Effector memory CD4-positive, alpha-beta T cell (primary cell): ENCODE measurements around the gene FUCA1.

ENCODE experiments used
- DNase-seq, 3 donors: peaks; one replicate each; pipeline ENCODE4 v3.0.0-alpha.2; 2020
- H3K27ac ChIP-seq: 2 replicates; pipeline ENCODE4 v1.7.0; 2013; ENCODE audit warnings: mild to moderate bottlenecking, low read length, moderate library complexity; ENCODE audit not compliant: insufficient read depth, poor library complexity, severe bottlenecking
- H3K27me3 ChIP-seq: replicated peaks from 2 replicates; pipeline ENCODE4 v1.7.0; 2013; ENCODE audit warnings: mild to moderate bottlenecking, low read length; ENCODE audit not compliant: insufficient read depth, control insufficient read depth, poor library complexity, severe bottlenecking
- H3K36me3 ChIP-seq: 2 replicates; pipeline ENCODE4 v1.7.0; 2013; ENCODE audit warnings: mild to moderate bottlenecking, low read length, moderate library complexity; ENCODE audit not compliant: control insufficient read depth, insufficient read depth
- H3K4me1 ChIP-seq: 2 replicates; pipeline ENCODE4 v1.7.0; 2013; ENCODE audit warnings: low read length, mild to moderate bottlenecking; ENCODE audit not compliant: control insufficient read depth, insufficient read depth, poor library complexity, severe bottlenecking
- H3K4me3 ChIP-seq: 2 replicates; pipeline ENCODE4 v1.7.0; 2013; ENCODE audit warnings: low read length, low read depth, mild to moderate bottlenecking; ENCODE audit not compliant: insufficient read depth, poor library complexity, severe bottlenecking
- H3K9me3 ChIP-seq: 2 replicates; pipeline ENCODE4 v1.7.0; 2013; ENCODE audit warnings: mild to moderate bottlenecking, low read length, moderate library complexity; ENCODE audit not compliant: control insufficient read depth

FUCA1 gene

GRCh38 chr1:23799255-23799569 is 68.9 kb downstream of the FUCA1 start:
- Histone ChIP-seq H3K27me3 (no peaks in the 10 kb centered on the region), H3K36me3 (peaks cover 15% of the 10 kb centered on the region), H3K9me3 (no peaks in the 10 kb centered on the region), H3K27ac (peak overlapping the region; percentile 84), H3K4me1 (peaks cover 20% of the 10 kb centered on the region), H3K4me3 (peak overlapping the region; percentile 92)
- DNase-seq, result no peak

- Histone ChIP-seq H3K27ac (no peak overlapping the region), H3K9me3 (no peaks in the 10 kb centered on the region), H3K27me3 (no peaks in the 10 kb centered on the region), H3K4me1 (peaks cover 20% of the 10 kb centered on the region), H3K36me3 (peaks cover 17% of the 10 kb centered on the region), H3K4me3 (no peak overlapping the region)
- DNase-seq, result no peak
Observed at GRCh38 chr1:23798662-23799142, 69.4 kb downstream of the FUCA1 start.

GRCh38 chr1:23797478-23798448 is 70.3 kb downstream of the FUCA1 start:
- Histone ChIP-seq H3K9me3 (no peaks in the 10 kb centered on the region), H3K4me1 (peaks cover 20% of the 10 kb centered on the region), H3K27me3 (no peaks in the 10 kb centered on the region), H3K4me3 (no peak overlapping the region), H3K36me3 (peaks cover 21% of the 10 kb centered on the region), H3K27ac (no peak overlapping the region)
- no peak for DNase-seq

GRCh38 chr1:23796466-23797271 is 71.4 kb downstream of the FUCA1 start:
- no peak for DNase-seq
- peaks cover 21% of the 10 kb centered on the region for H3K36me3 ChIP-seq
- no peak overlapping the region for H3K27ac ChIP-seq
- peaks cover 28% of the 10 kb centered on the region for H3K4me1 ChIP-seq
- H3K9me3 ChIP-seq, result no peaks in the 10 kb centered on the region
- H3K4me3 ChIP-seq, result no peak overlapping the region
- H3K27me3 ChIP-seq, result no peaks in the 10 kb centered on the region

GRCh38 chr1:23795676-23796465 is 72.2 kb downstream of the FUCA1 start:
- DNase-seq, result no peak
- H3K36me3 ChIP-seq, result peaks cover 21% of the 10 kb centered on the region
- H3K4me1 ChIP-seq, result peaks cover 23% of the 10 kb centered on the region
- no peaks in the 10 kb centered on the region for H3K9me3 ChIP-seq
- no peak overlapping the region for H3K4me3 ChIP-seq
- no peaks in the 10 kb centered on the region for H3K27me3 ChIP-seq
- H3K27ac ChIP-seq, result no peak overlapping the region
